Measurements from ENCODE around the gene TMA7. TPM values are rescaled to one million over a fixed set of nuclear protein-coding genes. Genes with fewer than 3 reads are reported as not detected.

Gene TMA7
- total RNA-seq, 1 donor from 2014 or later, result 268 TPM

- no peak for DNase-seq (ENCODE audit: extremely low spot score, unreplicated experiment)
- TF ChIP-seq CTCF (conservative IDR thresholded peaks at IDR 0.05), result no peak
- Mint-ChIP-seq H3K4me3 (peak overlapping the region; percentile 92), H3K36me3 (peaks cover 3% of the 10 kb centered on the region), H3K27me3 (no peaks in the 10 kb centered on the region), H3K27ac (peak overlapping the region; percentile 93), H3K9me3 (no peaks in the 10 kb centered on the region), H3K4me1 (ENCODE audit: unreplicated experiment) (peaks cover 25% of the 10 kb centered on the region)
Observed at GRCh38 chr3:48446043-48446424, 6.0 kb downstream of the TMA7 start.

GRCh38 chr3:48446425-48447193 is 6.6 kb downstream of the TMA7 start, which contains the start of gene ATRIP:
ATRIP (plus strand) TSS chr3:48446737; CDS start chr3:48446846, 109 bp downstream.
- H3K27ac Mint-ChIP-seq, result peak within 1 kb of the TSS; percentile 93
- TF ChIP-seq CTCF (conservative IDR thresholded peaks at IDR 0.05), result no peak
- peak within 1 kb of the TSS; percentile 92 for H3K4me3 Mint-ChIP-seq
- no peaks in the 10 kb centered on the region for H3K9me3 Mint-ChIP-seq
- peak; percentile 92 for DNase-seq (ENCODE audit: extremely low spot score, unreplicated experiment)
- H3K4me1 Mint-ChIP-seq (ENCODE audit: unreplicated experiment), result peaks cover 25% of the 10 kb centered on the region
- H3K36me3 Mint-ChIP-seq, result peaks cover 3% of the 10 kb centered on the region
- H3K27me3 Mint-ChIP-seq, result no peaks in the 10 kb centered on the region

- no peaks in the 10 kb centered on the region for H3K9me3 Mint-ChIP-seq
- no peak for TF ChIP-seq CTCF (conservative IDR thresholded peaks at IDR 0.05)
- H3K4me1 Mint-ChIP-seq (ENCODE audit: unreplicated experiment), result peaks cover 16% of the 10 kb centered on the region
- no peak overlapping the region for H3K4me3 Mint-ChIP-seq
- no peaks in the 10 kb centered on the region for H3K27me3 Mint-ChIP-seq
- DNase-seq (ENCODE audit: extremely low spot score, unreplicated experiment), result no peak
- no peak overlapping the region for H3K27ac Mint-ChIP-seq
- peaks cover 9% of the 10 kb centered on the region for H3K36me3 Mint-ChIP-seq
Observed at GRCh38 chr3:48451270-48451669, 11.2 kb downstream of the TMA7 start.

GRCh38 chr3:48456456-48456855 is 16.4 kb downstream of the TMA7 start:
- Mint-ChIP-seq H3K4me1 (ENCODE audit: unreplicated experiment) (no peaks in the 10 kb centered on the region), H3K27me3 (no peaks in the 10 kb centered on the region), H3K36me3 (peaks cover 9% of the 10 kb centered on the region), H3K9me3 (no peaks in the 10 kb centered on the region), H3K4me3 (no peak overlapping the region), H3K27ac (no peak overlapping the region)
- DNase-seq (ENCODE audit: extremely low spot score, unreplicated experiment), result no peak
- TF ChIP-seq CTCF (conservative IDR thresholded peaks at IDR 0.05), result no peak

GRCh38 chr3:48459331-48459730 is 19.3 kb downstream of the TMA7 start:
- no peak overlapping the region for H3K27ac Mint-ChIP-seq
- no peaks in the 10 kb centered on the region for H3K27me3 Mint-ChIP-seq
- no peak overlapping the region for H3K4me3 Mint-ChIP-seq
- TF ChIP-seq CTCF (conservative IDR thresholded peaks at IDR 0.05), result no peak
- DNase-seq (ENCODE audit: extremely low spot score, unreplicated experiment), result no peak
- no peaks in the 10 kb centered on the region for H3K9me3 Mint-ChIP-seq
- no peaks in the 10 kb centered on the region for H3K4me1 Mint-ChIP-seq (ENCODE audit: unreplicated experiment)
- peaks cover 3% of the 10 kb centered on the region for H3K36me3 Mint-ChIP-seq

Data from type B pancreatic cell (in vitro differentiated cells).